CD4-positive, alpha-beta T cell treated with Interleukin-2 at 100 ng/mL for 4 hours (primary cell): ENCODE data around the gene UBE2F.
"Not testable (repeated sequence)": the region's sequence is repeated elsewhere in the genome, so short reads cannot be mapped to it uniquely, and the experiment has no call there.

Experiments
- DNase-seq: peaks from one replicate; pipeline ENCODE4 v3.0.0-alpha.2; 2020; ENCODE audit warnings: low spot score

Gene UBE2F

DNA sequence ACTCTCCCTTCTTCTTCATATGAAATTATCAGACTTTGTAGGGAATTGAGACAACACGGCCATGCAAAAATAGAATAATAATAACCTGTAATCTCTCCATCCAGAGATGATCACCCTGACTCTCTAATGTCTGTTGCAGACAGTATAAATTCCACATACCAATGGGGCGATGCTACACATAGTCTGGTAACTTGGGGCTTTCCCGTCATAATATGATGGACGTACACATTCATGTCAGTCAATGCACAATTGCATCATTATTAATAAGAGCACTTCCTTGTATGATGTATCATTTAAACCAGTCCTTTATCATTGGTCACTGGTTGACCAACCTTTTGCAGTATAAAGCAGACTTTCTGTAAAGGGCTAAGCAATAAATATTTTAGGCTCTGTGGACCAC lies 54.5 kb downstream of the UBE2F start:
- no peak for DNase-seq

DNA sequence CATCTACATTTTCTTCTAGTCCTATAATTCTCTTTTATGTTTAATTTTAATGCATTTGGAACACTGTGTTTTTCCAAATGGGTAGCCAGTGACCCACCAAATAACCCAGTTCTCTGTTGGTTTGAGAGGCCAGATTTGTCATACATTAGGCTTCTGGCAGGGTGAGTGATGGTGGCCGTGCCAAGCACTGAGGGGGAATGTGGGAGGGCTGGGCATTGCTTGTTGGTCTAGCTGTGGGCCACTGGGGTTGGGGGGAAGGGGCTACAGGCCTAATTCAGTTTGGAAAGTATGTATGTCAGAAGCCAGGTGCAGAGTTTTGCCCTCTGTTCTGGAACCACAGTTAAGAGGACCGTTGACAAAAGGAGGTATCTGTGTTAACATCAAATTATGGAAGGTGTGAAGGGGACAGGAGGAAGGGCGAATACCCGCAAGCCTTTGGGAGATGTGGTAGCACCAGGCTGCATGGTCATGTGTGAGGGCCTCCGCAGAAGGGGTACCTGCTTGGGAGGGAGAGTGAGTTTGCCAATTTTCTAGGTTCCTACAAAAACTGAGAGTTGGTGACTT lies 55.9 kb downstream of the UBE2F start:
- no peak for DNase-seq

DNA sequence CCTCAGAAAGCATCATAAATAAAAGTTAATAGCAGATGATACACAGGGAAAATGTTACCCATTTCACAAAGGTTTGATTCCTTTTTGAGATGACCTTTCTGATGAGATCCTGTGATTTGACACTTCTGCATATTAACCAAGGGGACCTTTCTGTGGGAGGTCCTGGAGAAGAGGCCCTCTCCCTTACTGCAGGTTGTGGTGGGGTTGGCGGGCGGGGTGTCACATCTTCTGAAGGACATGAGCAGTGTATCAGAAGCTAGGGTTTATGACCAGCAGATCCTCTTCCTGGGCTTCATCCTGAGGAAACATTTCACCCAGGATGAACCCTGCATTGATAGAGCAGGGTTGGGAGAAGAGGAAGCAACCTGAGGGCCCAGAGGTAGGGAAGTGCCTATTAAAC lies 56.8 kb downstream of the UBE2F start:
- no peak for DNase-seq

DNA sequence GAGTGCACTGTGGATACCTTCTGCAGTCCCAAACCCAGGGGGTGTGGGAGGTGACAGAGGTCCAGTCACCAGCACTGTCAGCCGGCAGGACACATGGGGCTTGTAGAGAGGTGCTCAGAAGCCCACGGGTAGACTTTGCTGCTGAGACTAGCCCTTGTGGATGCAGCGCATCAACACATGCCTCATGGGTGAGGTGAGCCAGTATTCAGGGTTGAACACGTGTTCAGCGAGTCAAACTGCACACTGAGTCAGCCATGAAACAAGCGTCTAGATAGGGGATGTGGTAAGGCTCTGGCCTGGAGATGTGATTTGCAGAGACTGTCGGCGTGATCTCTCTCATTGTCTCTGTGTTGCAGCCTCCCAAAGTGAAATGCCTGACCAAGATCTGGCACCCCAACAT lies 58.2 kb downstream of the UBE2F start:
- DNase-seq = no peak

DNA sequence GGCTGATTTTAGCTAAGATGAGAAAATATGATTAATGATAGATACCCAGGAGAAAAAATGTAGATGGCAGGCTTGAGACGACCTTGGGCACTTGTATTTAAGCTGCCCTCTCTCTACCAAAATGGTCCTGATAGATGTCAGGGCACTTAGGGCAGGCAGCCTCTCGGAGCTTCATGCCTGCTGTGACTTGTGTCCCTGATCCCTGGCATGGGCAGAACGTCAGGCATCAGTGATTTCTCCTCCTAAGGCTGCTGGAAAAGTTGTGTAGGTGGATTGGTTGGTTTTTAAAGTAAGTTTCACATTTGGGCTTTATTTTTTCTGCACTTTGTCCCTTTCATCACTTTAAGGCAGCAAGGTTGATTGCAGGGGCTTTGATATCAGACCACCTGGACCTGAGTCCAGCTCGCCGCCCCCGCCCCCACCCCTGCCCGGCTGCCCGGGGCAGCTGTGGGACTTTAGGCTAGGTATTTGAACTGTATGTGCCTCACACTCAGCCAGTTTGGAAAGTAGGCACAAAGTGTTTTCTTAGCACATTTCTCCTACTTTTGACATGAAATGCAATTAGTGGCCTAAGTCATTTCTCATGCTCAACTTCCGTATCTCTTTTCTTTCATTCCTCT lies 59.0 kb downstream of the UBE2F start:
- no peak for DNase-seq

DNA sequence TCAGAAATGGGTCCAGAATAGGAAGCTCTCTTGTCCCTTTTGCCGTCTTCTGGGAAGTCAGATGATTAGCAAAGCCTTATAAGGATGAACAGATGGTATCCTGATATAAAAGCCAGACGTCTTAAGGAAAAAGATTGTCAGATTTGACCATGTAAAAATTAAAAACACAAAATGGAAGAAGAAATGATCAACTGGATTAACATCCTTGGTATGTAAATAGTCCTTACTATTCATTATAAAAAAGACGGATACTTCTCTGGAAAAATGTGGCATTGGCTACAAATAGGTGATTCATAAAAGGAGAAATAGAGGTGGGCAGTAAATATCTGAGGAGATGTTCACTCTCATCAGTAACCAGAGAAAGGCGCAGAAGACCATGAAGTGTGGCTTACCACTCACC lies 60.2 kb downstream of the UBE2F start:
- no peak for DNase-seq

DNA sequence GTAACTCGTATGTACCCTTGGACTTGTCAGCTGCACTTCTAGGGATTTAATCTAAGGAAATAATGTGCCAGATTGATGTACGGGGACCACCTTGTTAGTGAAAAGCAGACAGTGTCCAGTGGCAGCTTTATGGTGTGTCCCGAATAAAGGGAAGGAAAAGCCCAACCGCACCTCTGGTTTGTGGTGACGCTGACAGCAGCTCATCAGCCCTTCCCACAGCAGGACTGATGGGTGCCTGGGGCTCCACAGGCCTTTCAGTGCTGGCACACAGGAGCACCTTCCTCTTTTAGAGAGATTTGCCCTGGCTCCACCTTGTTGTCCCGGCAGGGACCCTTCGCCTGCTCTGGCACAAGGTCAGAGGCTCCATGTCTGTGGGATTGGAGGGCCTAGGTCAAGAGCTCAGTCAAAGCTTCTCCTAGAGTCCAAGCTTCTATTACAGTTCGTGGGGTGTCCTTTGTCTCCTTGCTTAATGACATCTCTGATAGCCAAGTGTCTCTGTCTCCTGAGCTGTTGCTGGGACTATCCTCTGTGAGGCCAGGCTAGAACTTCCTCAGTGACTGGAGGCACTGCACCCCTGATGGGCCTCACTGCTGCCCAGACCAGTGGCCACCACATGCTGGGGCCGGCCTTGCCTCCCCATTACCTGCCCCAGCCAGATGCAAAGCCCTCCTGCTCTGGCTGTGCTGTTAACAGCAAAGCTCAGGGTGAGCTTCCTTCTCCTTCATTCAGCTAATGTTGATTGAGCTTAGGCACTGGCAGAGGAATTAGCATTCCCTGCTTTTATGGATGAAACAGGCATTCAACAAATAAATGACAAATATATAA lies 61.0 kb downstream of the UBE2F start:
- no peak for DNase-seq

DNA sequence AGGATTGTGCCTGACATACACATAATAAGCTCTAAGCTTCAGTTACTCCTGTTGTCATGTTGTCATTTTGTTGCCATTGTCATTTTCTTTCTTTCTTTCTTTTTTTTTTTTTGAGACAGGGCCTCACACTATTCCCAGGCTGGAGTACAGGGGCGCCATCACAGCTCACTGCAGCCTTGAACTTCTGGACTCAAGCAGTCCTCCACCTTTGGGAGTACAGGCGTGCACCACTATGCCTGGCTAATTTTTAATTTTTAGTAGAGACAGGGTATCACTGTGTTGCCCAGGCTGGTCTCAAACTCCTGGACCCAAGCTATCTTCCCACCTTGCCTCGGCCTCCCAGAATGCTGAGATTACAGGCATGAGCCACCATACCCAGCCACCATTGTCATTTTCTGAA lies 63.0 kb downstream of the UBE2F start:
- DNase-seq = no peak

DNA sequence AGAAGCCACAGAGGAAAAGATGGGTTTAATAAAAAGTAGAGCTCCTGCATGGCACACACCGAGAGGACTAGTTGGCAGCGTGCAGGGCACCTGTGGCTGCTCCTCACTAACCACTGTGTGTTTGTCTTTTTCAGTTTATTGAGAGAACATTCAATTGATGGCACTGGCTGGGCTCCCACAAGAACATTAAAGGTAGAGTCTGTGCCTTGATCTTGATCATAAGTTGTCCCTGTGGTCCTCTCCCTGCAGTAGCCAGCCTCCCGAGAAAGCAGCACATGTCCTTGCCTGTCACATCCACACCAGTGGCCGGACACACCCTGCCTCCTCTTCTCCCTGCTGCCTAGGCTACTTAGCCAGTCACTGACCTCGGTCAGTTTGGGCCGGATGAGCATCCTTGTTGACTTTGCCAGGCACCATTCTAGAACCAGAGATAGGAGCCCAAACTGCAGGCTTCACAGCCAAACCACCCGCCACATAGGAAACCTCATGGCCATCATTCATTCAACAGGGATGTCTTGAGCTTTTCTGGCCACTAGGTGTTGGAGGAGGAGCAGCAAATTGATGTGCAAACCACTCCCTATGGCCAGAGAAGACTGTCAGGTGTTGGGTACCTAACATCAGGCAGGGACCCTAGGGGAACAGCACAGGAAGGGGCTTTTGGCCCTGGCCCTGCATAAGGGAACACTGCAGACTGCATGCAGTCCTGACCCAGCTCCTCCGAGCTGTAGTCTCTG lies 63.8 kb downstream of the UBE2F start:
- no peak for DNase-seq

DNA sequence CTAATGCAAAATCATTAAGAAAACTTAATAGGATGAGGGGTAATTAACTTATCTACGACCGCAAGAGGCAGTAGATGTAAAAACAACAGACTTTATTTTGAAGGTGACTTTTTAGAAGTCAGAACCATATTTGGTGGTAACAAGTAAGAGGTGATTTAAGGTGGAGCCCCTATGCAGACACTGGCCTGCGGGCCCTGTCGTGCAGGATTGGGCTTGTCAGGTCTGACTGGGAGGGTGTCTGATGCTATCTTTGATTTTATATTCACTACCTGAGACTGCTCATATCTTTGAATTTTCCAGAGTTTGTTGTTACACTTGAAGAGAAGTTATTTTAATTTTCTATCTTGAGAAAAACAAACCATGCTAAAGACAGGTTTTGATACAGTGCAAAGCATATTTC lies 64.9 kb downstream of the UBE2F start:
- no peak for DNase-seq

DNA sequence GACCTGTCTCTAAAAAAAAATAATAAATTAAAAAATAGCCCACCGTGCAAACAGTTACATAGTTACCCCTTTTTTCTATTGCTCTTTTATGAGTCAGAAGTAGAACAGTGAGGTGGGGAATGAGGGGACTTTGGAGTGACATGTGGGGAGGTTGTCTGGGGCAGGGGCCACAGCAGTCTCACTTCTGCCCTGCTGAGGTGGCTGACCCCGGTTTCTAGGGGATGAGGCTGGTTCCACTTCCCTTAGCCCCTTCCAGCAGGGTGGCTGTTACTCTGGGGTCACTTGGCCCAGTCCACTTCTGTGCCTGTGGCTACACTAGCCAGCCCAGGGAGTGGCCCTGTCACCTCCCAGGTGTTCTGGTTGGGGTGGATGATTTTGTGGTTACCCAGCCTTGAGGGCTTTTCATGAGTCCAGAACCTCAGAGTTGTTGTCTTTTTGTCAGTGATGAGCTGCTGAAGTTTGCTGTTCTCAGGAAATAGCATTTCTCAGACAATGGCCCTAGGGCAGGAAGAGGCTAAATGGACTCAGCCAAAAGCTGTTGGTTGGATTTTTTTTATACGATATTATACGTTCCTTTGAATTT lies 66.0 kb downstream of the UBE2F start:
- no peak for DNase-seq

DNA sequence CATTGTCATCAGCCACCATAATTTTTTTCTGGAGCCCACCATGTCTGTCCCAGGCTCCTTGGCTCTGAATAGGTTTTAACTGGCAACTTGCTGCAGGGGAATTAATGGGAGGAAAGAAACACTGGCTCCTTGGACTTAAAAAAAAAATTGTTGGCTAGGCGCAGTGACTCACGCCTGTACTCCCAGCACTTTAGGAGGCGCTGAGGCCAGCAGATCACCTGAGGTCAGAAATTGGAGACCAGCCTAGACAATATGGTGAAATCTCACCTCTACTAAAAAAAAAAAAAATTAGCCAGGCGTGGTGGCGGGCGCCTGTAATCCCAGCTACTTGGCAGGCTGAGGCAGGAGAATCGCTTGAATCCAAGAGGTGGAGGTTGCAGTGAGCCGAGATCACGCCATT lies 67.2 kb downstream of the UBE2F start:
- not testable (repeated sequence) for DNase-seq

DNA sequence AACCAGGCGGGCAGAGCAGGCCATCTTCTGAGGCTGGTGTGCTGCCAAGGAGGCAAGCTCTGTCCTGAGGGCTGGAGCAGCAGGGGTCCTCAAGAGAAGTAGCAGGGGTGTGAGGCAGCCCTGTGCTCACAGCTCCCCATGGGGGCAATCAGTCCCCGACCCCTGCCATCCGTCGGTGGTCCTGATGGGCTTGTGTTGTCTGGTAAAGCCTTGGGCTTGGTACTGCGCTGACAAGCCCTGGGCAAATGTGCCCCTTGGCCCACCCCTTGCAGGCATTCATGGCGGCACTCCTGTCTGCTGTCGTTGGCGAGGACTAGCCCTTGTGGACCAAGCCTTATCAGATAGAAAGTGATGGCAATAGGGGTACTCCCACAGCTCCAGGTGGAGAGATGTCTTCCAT lies 71.4 kb downstream of the UBE2F start:
- DNase-seq = no peak

DNA sequence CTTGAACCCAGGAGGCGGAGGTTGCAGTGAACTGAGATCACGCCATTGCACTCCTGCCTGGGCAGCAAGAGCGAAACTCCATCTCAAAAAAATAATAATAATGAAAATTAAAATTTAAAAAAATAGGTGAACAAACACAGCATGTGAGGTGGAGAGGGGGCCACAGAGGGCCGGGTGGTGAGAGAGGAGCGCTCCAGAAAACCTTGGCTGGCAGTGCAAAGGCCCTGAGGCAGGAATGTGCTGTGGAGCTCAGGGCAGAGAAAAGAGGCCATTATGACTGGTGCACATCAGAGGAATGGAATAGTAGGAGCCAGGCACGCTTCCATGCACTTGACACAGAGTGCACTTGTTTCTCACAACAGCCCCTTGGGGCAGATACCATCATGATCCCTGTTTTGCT lies 72.3 kb downstream of the UBE2F start:
- no peak for DNase-seq

DNA sequence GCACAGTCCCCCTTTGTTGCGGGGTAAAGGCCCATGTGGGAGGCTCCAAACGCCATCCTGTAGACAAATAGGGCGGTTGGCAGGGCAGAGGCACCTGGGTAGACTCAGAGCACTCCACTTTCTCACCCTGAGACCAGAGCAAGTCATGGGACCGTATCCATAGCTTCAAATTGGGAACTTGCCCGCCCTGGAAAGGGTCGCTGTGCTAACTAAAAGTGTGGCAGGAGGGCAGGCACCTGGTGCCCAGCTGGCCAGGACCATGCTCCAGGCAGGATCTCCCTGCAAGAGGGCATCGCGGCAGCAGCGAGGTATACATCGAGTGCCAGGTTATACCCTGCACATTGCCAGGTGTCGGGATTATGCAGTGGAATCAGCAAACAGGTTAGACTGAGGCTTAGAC lies 73.2 kb downstream of the UBE2F start:
- no peak for DNase-seq

DNA sequence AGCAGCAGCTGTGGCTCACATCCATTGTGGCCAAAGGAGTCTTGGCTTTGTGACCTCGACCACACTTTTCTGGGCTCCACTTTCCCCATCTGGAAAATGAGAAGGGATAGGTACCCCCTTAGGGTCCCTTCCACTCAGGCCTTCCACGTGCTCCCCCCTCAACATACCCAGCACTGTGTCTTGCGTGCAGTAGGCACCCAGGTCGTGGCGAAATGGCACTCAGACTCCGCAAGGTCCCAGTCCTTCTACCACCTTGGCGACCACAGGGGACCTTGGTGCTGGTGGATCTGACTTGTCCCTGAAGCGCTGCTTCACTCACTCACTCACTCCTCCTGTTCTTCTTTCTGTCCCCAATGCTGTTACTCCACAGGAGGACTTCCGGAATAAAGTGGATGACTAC lies 74.1 kb downstream of the UBE2F start:
- DNase-seq = no peak

DNA sequence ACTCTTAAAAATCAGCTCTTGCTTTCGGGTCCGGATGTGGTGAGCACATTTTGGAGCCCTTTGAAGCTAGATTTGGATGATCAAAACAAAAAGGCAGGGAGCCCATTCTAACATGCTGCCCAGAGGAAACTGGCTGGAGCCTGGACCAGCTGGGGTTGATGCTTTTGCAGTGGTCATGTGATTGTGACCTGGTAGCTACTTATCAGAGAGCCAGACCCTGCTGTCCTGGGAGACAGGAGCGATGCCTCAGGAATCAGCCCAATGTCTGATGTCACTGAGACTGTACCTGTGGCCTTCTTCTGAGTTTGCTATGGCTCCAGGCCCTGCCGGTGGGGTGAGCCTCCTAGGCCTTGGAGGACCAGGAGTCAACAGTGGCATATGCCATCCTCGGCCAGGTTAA lies 75.3 kb downstream of the UBE2F start:
- no peak for DNase-seq

DNA sequence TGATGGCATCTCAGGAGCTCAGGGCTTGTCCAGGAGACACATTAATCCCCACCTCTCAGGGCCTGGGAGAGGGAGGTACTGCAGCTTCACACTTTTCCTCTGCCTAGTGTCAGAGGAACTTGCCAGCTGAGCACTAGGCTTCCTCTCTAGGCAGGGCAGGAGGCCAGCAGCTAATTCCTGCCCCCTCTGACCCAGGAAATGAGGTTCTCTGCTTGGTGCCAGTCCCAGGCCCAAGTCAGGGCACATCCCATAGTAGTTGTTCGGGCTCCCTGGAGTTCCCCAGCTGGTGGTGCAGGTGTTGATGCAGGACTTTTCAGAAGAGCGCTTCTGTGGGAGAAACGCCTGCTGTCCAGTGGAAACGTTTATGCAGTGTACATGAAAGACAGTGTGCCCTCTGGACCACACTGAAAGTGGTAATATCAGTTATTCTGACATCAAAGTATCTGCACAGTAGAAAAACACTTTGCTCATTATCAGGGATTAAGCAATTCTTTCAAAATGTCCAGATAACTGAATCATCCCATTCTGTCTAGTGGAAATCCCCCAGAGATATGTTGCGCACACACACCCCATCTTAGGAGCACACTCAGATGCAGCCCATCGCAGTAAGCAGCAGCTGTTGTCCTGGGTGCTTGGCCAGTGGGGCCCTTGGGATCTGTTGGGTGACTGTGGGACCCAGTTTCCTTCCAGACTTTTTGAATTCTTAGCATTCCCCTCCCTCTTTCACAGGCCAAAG lies 76.2 kb downstream of the UBE2F start:
- DNase-seq = no peak

DNA sequence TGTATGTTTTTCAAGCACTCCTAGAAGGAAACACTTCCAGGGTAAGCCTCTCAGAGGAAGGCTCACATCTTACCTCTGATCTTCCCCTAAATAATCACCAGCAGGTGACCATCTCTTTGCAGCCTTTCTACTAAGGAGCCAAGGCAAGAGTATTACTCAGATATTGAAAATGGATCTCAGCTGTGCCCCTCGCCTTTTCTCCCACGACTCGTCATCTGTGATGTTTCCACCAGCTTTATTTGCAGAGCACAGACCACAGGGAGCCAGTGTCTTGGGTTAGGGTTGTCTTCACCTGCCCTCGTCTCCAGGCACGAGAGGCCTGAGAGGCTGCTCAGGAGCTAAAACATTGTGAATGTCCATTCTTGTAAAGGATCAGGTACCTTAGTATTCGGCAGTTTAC lies 77.0 kb downstream of the UBE2F start:
- DNase-seq = no peak

DNA sequence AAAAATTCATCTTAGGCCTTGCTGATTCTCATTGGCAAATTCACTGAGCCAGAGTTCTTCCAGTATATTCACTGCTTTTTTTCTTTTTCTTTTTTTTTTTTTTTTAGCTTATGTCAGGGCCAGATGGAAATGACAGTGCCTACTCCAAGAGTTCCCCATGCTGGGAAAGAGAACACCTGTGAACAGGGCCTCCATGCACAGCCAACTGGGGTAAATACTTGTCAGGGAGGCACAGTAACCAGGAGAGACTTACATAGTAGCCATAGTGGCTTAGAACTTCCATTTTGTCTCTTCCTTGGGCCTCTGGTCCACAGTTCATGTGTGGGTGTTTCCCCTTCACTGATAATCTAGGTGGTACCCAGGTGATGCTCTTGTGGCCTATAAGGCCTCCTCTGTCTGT lies 78.8 kb downstream of the UBE2F start:
- DNase-seq = no peak

DNA sequence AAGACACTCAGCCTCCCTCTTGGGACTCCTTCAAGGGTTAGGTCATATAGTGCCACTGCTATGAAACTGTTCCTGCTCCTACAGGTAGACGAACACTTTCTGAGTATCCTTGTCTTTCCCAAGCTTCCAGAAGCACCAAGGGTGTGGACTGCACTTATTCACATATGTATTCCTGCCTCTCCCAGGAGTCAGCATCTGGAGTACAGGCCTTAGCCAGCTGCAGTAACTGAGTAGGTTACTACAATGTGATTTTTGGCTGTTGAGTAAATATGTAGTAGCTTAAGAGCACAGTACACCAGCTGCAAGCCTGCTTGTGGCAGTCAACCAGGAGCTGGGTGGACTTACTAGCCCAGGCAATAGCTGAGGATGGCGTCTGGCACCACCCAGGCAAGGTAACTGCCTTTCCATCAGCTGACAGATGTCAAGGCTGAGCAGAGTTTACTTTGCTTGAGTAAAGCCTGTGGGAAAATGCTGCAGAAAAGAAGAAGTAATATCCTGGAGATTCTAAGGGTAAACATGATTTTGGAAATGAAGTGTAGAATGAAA lies 80.0 kb downstream of the UBE2F start:
- no peak for DNase-seq
